SU-DHL-6 (cell line): ENCODE results near the gene GRID2.

Source experiments
- H2AFZ ChIP-seq: fragments of 200-600 bp; sonication (generic); 2 replicates; pipeline ENCODE4 v1.6.1; 2014; ENCODE audit warnings: low read depth, mild to moderate bottlenecking, moderate library complexity, mixed read lengths, antibody characterized with exemption, low read length; ENCODE audit not compliant: severe bottlenecking
- H3F3A ChIP-seq: fragments of 200-600 bp; shearing (Covaris generic); 2 replicates; pipeline ENCODE4 v1.6.0; 2016; ENCODE audit warnings: antibody characterized with exemption, mild to moderate bottlenecking; ENCODE audit not compliant: insufficient read depth
- H3K27ac ChIP-seq: fragments of 200-600 bp; sonication (generic); 2 replicates; pipeline ENCODE4 v1.5.1; 2016; ENCODE audit warnings: low read depth, mild to moderate bottlenecking, low read length, moderate library complexity, mixed read lengths
- H3K27me3 ChIP-seq: fragments of 200-600 bp; sonication (generic), shearing (Covaris generic); 2 replicates; pipeline ENCODE4 v1.6.0; 2014; ENCODE audit warnings: mild to moderate bottlenecking, low read length
- H3K36me3 ChIP-seq: fragments of 200-600 bp; sonication (generic); 2 replicates; pipeline ENCODE4 v1.6.1; 2014; ENCODE audit warnings: mild to moderate bottlenecking, low read length, mixed read lengths
- H3K4me2 ChIP-seq: fragments of 300-600, 200-600 bp; shearing (Covaris generic), sonication (generic); 2 replicates; pipeline ENCODE4 v1.6.0; 2014; ENCODE audit warnings: low read length, low read depth, mild to moderate bottlenecking; ENCODE audit not compliant: poor library complexity, severe bottlenecking
- H3K4me3 ChIP-seq: fragments of 200-600 bp; sonication (generic); 2 replicates; pipeline ENCODE4 v1.5.1; 2014; ENCODE audit warnings: antibody characterized with exemption, low read length, mild to moderate bottlenecking, mixed read lengths; ENCODE audit not compliant: insufficient read depth, poor library complexity, severe bottlenecking
- H3K79me2 ChIP-seq: fragments of 200-600 bp; sonication (generic); 2 replicates; pipeline ENCODE4 v1.6.1; 2014; ENCODE audit warnings: mild to moderate bottlenecking, low read length, moderate library complexity; ENCODE audit not compliant: insufficient read depth
- H3K9ac ChIP-seq: fragments of 200-600 bp; sonication (generic); 2 replicates; pipeline ENCODE4 v1.7.0; 2014; ENCODE audit warnings: mild to moderate bottlenecking, low read length
- H3K9me2 ChIP-seq: fragments of 200-600 bp; sonication (generic); replicated peaks from 2 replicates; pipeline ENCODE4 v1.6.1; 2014; ENCODE audit warnings: low read length; ENCODE audit not compliant: insufficient read depth
- H3K9me3 ChIP-seq: fragments of 200-600 bp; sonication (generic); 2 replicates; pipeline ENCODE4 v1.6.1; 2014; ENCODE audit warnings: low read length, mixed read lengths; ENCODE audit not compliant: insufficient read depth
- H4K20me1 ChIP-seq: fragments of 200-600 bp; sonication (generic); 2 replicates; pipeline ENCODE4 v1.6.1; 2014; ENCODE audit warnings: low read depth, mild to moderate bottlenecking, antibody characterized with exemption, low read length, moderate library complexity, mixed read lengths
- EZH2phosphoT487 ChIP-seq: fragments of 200-600 bp; sonication (generic), shearing (Covaris generic); conservative IDR thresholded peaks from 2 replicates; pipeline ENCODE4 v1.6.1; 2018; ENCODE audit warnings: mild to moderate bottlenecking, antibody characterized with exemption, low read length, moderate library complexity, mixed read lengths
- TF ChIP-seq, protein P1 (sequence below): fragments of 200-600 bp; sonication (generic); IDR thresholded peaks from one replicate; pipeline ENCODE4 v1.5.1; 2017; ENCODE audit warnings: antibody characterized with exemption, mild to moderate bottlenecking, low read length, moderate library complexity; ENCODE audit not compliant: insufficient read depth, poor library complexity, severe bottlenecking

Gene GRID2

DNA sequence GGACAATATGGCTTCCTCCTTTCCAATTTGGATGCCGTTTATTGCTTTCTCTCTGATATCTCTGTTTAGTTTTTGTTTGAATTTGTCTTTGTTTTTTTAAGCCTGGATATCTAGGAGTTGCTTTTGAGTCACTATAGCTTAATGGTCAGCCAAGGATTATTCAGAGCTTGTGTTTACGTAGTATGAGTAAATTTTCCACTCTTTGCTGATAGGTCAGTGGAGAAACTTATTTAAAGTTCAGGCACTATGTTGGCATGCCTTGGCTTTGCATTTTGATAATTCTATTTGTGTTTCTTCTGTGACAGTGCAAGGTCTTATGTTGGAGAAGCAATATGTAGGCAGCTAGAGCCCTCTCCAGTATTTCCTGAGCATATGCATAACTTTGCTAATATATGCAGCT lies 315.2 kb downstream of the GRID2 start:
- H3K36me3 ChIP-seq = no peaks in the 10 kb centered on the region
- no peak overlapping the region for H3K4me3 ChIP-seq
- no peak overlapping the region for H2AFZ ChIP-seq
- TF ChIP-seq EZH2phosphoT487 = no peak
- TF ChIP-seq, protein P1, sequence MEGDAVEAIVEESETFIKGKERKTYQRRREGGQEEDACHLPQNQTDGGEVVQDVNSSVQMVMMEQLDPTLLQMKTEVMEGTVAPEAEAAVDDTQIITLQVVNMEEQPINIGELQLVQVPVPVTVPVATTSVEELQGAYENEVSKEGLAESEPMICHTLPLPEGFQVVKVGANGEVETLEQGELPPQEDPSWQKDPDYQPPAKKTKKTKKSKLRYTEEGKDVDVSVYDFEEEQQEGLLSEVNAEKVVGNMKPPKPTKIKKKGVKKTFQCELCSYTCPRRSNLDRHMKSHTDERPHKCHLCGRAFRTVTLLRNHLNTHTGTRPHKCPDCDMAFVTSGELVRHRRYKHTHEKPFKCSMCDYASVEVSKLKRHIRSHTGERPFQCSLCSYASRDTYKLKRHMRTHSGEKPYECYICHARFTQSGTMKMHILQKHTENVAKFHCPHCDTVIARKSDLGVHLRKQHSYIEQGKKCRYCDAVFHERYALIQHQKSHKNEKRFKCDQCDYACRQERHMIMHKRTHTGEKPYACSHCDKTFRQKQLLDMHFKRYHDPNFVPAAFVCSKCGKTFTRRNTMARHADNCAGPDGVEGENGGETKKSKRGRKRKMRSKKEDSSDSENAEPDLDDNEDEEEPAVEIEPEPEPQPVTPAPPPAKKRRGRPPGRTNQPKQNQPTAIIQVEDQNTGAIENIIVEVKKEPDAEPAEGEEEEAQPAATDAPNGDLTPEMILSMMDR = no peak
- H3K27me3 ChIP-seq = no peaks in the 10 kb centered on the region
- H3F3A ChIP-seq = no peaks in the 10 kb centered on the region
- no peaks in the 10 kb centered on the region for H4K20me1 ChIP-seq
- no peak overlapping the region for H3K9ac ChIP-seq
- H3K4me2 ChIP-seq = no peak overlapping the region
- H3K9me3 ChIP-seq = no peaks in the 10 kb centered on the region
- no peaks in the 10 kb centered on the region for H3K9me2 ChIP-seq
- H3K79me2 ChIP-seq = no peaks in the 10 kb centered on the region
- H3K27ac ChIP-seq = no peak overlapping the region

- TF ChIP-seq, protein P1 = no peak
- no peak for TF ChIP-seq EZH2phosphoT487
- no peak overlapping the region for H2AFZ ChIP-seq
- H3K36me3 ChIP-seq = no peaks in the 10 kb centered on the region
- H3K79me2 ChIP-seq = no peaks in the 10 kb centered on the region
- no peaks in the 10 kb centered on the region for H3K9me3 ChIP-seq
- no peak overlapping the region for H3K9ac ChIP-seq
- H4K20me1 ChIP-seq = no peaks in the 10 kb centered on the region
- no peak overlapping the region for H3K27ac ChIP-seq
- H3K4me2 ChIP-seq = no peak overlapping the region
- no peaks in the 10 kb centered on the region for H3K27me3 ChIP-seq
- no peaks in the 10 kb centered on the region for H3F3A ChIP-seq
- H3K9me2 ChIP-seq = no peaks in the 10 kb centered on the region
- H3K4me3 ChIP-seq = no peak overlapping the region
Observed at GRCh38 chr4:92629302-92629701, 325.5 kb downstream of the GRID2 start.

- no peaks in the 10 kb centered on the region for H3K9me3 ChIP-seq
- no peaks in the 10 kb centered on the region for H3K79me2 ChIP-seq
- no peaks in the 10 kb centered on the region for H3F3A ChIP-seq
- H3K9ac ChIP-seq = no peak overlapping the region
- TF ChIP-seq EZH2phosphoT487 = no peak
- TF ChIP-seq, protein P1 = no peak
- H3K27ac ChIP-seq = no peak overlapping the region
- no peak overlapping the region for H3K4me2 ChIP-seq
- H3K36me3 ChIP-seq = no peaks in the 10 kb centered on the region
- H4K20me1 ChIP-seq = no peaks in the 10 kb centered on the region
- H3K9me2 ChIP-seq = no peaks in the 10 kb centered on the region
- H2AFZ ChIP-seq = no peak overlapping the region
- no peak overlapping the region for H3K4me3 ChIP-seq
- no peaks in the 10 kb centered on the region for H3K27me3 ChIP-seq
Observed at GRCh38 chr4:92634882-92635281, 331.1 kb downstream of the GRID2 start.
